Measurements from ENCODE around the gene SAP30L. TPM values are rescaled to one million over a fixed set of nuclear protein-coding genes. Genes with fewer than 3 reads are reported as not detected.

SAP30L gene
- total and polyA plus RNA-seq, 2 experiments from 2014 or later, result 21.4 to 29.3 TPM

- TF ChIP-seq ETS1 (IDR thresholded peaks at IDR 0.05) (no peak), EZH2phosphoT487 (IDR thresholded peaks at IDR 0.05; ENCODE audit: unreplicated experiment) (no peak), ZNF331 (CRISPR knock-in tag; IDR thresholded peaks at IDR 0.05; ENCODE audit: low read depth) (no peak), POLR2AphosphoS5 (IDR thresholded peaks at IDR 0.05; ENCODE audit: low read depth) (no peak), ZNF462 (CRISPR knock-in tag; IDR thresholded peaks at IDR 0.05) (no peak), NANOG (IDR thresholded peaks at IDR 0.05; ENCODE audit: borderline replicate concordance) (no peak), ZNF114 (CRISPR knock-in tag; IDR thresholded peaks at IDR 0.05) (no peak)
These were observed 60.9 kb downstream of the SAP30L start (continued) for GRCh38 chr5:154506716-154507080.

GRCh38 chr5:154508114-154508513 is 62.3 kb downstream of the SAP30L start:
- Histone ChIP-seq H4K20me1 (replicated peaks; ENCODE audit: insufficient read depth) (no peaks in the 10 kb centered on the region), H3K27ac (ENCODE audit: low read depth) (no peak overlapping the region), H3K27me3 (ENCODE audit: insufficient read depth) (no peaks in the 10 kb centered on the region), H3K4me1 (ENCODE audit: insufficient read depth) (no peaks in the 10 kb centered on the region), H2AFZ (no peak overlapping the region), H3K79me2 (replicated peaks; ENCODE audit: insufficient read depth) (no peaks in the 10 kb centered on the region), H3K4me3 (no peak overlapping the region), H3K9me2 (ENCODE audit: insufficient read depth) (no peaks in the 10 kb centered on the region), H3F3A (replicated peaks; ENCODE audit: low read depth) (no peaks in the 10 kb centered on the region), H3K4me2 (no peak overlapping the region), H3K36me3 (ENCODE audit: insufficient read depth) (no peaks in the 10 kb centered on the region)
- Mint-ChIP-seq H3K4me1 (peaks cover 8% of the 10 kb centered on the region), H3K4me3 (no peak overlapping the region), H3K36me3 (ENCODE audit: low read depth) (no peaks in the 10 kb centered on the region), H3K27ac (no peak overlapping the region), H3K27me3 (ENCODE audit: insufficient read depth, low read depth, poor library complexity) (peaks cover 3% of the 10 kb centered on the region), H3K9me3 (no peaks in the 10 kb centered on the region)
- ATAC-seq (no peak), DNase-seq (ENCODE audit: low spot score) (no peak)
- no peak for TF ChIP-seq POLR2AphosphoS5 (IDR thresholded peaks at IDR 0.05; ENCODE audit: low read depth)
- no peak for TF ChIP-seq STAT1 (IDR thresholded peaks at IDR 0.05; ENCODE audit: unreplicated experiment)
- TF ChIP-seq EZH2phosphoT487 (IDR thresholded peaks at IDR 0.05; ENCODE audit: unreplicated experiment), result no peak
- TF ChIP-seq ZNF331 (CRISPR knock-in tag; IDR thresholded peaks at IDR 0.05; ENCODE audit: low read depth), result no peak
- TF ChIP-seq CREB1 (CRISPR knock-in tag; IDR thresholded peaks at IDR 0.05; ENCODE audit: low read depth), result no peak
- no peak for TF ChIP-seq ETS1 (IDR thresholded peaks at IDR 0.05)
